Articular chondrocyte of knee joint (primary cell): ENCODE measurements around the gene PNLIPRP1. TPM values are rescaled to one million over a fixed set of nuclear protein-coding genes. Genes with fewer than 3 reads are reported as not detected.

ENCODE experiments used
- total RNA-seq: library from RNA; depleted of rRNA; stranded (reverse); fragments of >200 nt; gene quantifications from 2 replicates; pipeline ENCODE4 v1.2.3, GENCODE V29; 2012

The PNLIPRP1 gene
- total RNA-seq: not detected in 2 replicates

DNA sequence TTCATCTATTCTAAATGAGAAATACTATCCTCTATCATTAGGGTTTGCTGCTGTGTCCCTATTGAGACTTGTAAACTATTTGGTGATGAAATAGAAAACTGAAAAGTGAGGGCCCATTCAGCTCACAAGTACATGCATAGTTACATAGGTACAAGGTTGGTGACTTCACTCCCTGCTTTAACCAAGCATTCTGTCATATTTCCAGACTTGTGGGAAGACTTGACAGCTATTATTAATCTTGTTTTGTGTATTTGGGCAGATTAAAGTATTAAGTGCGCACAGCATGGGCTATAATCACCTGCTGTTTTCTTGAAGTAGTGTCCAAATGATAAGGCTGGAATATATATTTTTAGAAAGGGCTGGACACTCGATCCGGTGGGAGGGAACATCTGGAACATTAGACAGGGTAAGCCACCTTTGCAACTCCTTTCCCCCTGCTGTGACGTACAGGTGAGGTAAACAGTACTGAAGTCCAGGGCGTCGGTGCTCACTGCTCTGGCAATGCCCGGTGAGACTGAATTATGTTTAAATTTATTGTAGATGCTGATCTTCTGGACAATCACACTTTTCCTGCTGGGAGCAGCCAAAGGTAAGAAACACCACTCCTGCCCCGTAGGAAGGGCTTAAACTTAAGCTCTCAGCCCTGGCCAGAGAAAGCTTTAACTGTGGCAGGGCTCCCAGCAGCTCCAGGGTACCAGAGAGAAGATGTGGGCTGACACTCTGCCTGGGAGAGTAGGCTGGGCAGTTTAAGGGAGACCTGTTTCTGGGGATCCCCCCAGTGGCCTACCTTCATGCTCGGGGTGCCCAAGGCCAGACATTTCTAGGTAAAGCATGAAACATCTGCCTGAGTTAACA, at the start of gene PNLIPRP1:
TSS of gene PNLIPRP1 (plus strand) at position 370 of the 855 bp plus-strand sequence. CDS start at position 541, 171 bp downstream.

DNA sequence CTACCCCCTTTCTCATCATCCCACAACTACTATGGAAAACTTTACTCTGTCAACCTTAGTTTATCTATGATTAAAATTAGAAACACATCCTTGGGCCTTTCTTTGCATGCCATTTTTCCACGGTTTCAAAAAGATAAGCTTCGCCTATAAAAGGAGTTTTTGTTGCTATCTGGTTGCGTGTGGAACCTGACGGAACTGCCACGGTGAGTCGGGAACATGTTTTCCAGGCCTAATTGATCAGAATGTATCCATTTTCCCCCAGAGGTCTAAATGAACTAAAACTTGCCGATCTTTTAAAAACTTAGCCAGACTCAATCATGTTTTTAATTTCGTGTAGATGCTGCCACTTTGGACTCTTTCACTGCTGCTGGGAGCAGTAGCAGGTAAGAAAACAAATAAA, 45.0 kb upstream of the PNLIPRP1 start, which contains the start of gene PNLIP:
TSS of gene PNLIP (plus strand) at position 176 of the 400 bp plus-strand sequence. CDS start at position 338, 162 bp downstream.

DNA sequence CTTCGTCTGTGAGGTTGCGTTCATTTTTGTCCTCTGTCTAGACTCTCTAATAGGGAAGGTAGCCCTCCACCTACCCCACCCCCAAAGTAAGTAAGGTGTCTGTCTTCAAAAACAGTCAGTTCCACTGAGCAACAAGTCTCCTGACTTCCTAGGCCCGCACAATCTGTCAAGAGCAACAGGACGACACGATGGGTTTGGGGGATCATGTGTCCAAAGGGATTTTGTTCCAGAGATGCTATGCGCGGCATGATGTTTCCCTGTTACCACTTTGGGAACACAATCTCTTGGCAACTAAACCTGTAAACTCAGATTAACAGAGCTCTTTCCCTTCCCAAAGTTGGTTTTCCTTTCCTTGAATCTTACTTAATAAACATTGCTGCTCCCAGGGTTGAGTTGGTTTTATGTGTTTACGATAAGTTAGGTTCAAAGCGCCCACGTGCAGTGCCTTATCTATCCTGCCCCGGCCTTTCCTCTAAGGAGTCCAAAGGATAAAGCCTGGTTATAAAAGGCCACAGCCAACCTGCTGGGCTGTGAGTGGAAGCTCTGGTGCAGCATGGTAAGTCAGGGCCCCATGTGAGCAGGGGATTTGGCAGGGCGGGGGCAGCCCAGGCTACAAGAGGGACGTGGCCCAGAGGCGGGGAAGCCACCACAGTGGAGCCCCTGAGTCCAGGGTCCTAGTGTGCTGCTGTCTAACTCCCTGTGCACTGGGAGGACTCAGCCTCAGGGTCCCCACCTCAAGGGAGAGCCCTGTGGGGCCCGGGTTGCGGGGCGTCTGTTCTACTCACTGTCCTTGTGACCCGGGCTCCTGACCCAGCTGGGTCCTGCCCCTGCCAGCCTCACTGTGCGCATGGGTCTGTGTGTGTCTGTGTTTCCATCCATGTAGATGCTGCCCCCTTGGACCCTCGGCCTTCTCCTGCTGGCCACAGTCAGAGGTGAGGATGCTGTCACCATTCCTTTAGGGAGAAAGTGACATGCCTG, 30.0 kb downstream of the PNLIPRP1 start, which contains the start of gene PNLIPRP2:
TSS of gene PNLIPRP2 (plus strand) at position 531 of the 978 bp plus-strand sequence.

Other genes with a start within 250 kb of the PNLIPRP1 start
- gene PNLIPRP3, start 163.1 kb upstream of the PNLIPRP1 start, total RNA-seq: not detected in 2 replicates
- gene PNLIP, start 45.0 kb upstream of the PNLIPRP1 start, total RNA-seq: not detected in 2 replicates
- not detected in 2 replicates for gene PNLIPRP2, start 30.0 kb downstream of the PNLIPRP1 start, total RNA-seq
- 9.4 and 13.9 TPM in 2 replicates for gene HSPA12A, start 151.6 kb downstream of the PNLIPRP1 start, total RNA-seq